ENCODE results near the gene INTS1.

The INTS1 gene

GRCh38 chr7:1502845-1503244 lies 1.3 kb downstream of the INTS1 start:
- no peak for DNase-seq

DNA sequence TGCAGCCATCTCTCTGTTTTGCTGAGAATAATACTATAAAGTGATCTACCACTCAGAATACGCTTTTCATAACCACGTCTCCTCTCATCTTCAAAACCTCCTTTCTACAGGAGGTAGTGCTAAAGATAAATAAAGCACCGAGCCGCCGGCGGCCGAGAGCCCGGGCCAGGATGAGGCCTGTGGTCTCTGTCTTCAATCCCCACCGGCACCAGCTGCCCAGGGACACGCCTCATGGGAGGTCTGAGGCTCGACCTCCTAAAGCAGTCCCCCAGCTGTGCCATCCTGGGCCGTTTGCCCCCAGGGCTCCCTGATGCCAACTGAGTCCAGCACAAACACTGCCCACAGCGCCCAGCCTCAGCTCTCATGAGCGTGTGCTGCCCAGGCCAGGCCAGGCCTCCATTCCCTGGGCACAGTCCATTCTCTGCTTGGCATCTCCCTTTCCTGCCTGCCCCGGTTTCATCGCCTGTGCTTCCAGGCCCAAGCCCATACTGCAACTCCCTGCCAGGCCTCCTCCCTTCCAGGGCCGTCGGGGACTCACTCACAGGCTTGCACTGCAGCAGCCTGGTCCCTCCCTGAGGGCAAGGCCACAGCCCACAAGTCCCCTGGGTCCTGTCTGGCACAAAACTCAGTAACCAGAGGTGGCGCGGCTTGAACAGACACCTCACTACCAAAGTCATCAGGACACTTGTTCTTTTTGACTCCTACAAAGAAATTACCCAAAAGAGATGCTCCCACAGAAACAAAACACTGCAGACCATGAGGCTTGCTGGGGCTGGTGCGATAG lies 2.5 kb downstream of the INTS1 start:
- no peak for DNase-seq

GRCh38 chr7:1500064-1500807 lies 4.0 kb downstream of the INTS1 start:
- no peak for DNase-seq

- no peak for DNase-seq
Measured at GRCh38 chr7:1499367-1500029, 4.7 kb downstream of the INTS1 start.

DNA sequence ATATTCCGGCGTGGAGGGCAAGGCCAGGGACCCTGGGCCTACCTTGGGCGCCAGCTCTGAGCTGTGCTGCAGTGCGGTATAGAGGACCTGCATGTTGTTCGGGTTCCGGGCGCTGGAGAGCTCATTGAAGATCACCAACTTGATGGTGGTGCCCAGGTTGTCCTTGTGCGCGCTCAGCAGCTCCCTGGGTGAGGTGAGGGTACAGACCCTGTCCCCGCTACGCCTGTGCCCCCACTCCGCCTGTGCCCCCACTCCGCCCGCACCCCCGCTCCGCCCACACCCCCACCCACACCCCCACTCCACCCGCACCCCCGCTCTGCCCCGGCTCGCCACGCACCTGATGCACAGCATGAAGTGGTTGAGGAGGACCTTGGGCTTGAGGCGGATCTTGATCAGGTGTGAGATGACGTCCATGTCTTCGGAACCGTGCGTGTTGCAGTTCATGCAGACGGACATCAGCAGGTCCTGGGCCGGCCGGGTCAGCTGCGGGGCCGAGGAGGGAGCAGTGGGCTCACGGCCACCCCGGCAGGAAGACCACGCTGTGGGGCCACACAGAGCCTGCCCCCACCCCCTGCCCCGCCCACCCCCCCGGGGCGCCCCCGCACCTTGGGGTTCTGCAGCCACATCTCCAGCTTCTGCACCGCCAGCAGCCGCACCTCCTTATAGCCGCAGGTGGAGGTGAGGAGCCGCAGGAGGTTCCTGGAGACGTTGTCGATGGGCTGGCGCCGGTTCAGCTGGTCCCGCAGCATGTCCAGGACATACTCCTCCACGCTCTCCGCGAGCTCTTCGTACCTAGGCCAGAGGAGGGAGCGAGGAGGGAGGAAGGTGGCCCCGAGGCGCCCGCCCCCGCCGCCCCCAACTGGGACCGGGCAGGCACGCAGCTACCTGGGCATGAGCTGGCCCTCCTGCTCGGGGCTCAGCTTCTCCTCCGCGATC lies 5.6 kb downstream of the INTS1 start:
- DNase-seq = no peak

- DNase-seq = no peak
Measured at GRCh38 chr7:1497293-1497927, 6.8 kb downstream of the INTS1 start.

- no peak for DNase-seq
Measured at GRCh38 chr7:1496531-1497292, 7.5 kb downstream of the INTS1 start.

DNA sequence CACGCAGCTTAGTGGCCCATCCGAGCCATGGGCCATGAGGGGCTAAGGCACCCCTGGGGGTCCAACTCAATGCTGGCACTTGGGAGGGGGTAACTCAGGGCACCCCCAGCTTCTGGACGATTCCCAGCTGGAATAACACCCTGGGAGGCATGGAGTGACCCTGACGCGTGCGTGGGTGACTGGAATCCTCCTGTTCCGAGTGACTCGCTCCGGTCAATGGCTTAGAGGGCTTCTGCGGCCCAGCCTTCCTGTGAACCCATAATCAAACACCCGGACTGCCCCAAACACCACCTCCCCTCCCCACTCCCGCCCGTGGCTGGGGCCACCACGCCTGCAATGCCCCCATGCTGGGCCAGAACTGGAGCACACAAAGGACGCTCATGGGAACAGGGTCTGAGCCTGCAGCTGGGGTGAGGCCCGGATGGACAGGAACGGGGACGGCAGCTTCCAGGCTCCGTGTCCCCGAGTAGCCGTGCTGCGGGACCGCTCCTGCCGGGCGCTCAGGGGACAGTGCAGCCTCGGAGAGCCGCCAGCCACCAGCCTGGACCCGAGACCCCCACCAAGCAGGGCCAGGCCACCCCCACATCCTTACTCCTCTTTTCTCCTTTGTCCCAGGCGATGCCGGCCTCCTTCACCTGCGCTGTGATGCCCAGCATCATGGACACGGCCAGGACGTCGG lies 8.5 kb downstream of the INTS1 start:
- DNase-seq = no peak

DNA sequence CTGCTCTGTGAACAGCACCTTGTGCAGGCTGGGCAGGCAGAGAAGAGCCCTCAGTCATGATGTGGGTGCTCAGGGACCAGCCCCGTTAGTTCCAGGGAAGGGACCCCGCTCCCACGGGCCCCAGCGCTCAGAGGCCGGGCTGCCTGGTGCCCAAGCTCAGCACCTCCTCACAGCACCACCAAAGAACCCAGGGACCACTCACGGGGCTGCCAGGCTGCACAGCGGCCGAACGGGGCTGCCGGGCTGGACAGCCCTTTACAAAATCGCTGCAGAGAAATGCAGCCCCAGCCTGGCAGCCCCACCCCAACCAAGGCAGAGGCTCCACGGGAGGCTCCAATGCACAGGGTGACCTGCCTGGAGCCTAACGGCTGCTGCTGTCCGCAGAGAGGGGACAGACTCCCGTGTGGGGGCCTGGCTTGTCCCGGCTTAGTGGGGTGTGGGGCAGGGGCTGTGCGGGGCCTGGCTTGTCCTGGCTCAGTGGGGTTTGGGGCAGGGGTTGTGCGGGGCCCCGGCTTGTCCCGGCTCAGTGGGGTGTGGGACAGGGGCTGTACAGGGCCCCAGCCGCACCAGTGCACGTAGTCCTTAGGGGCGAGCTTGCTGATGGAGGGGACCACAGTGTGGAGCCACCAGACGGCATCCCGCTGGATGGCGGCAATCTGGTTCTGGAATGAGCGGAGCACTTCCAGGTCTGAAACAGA lies 9.2 kb downstream of the INTS1 start:
- DNase-seq = no peak

GRCh38 chr7:1494447-1494846 lies 9.7 kb downstream of the INTS1 start:
- DNase-seq = no peak

- no peak for DNase-seq
Measured at GRCh38 chr7:1493571-1493970, 10.6 kb downstream of the INTS1 start.

DNA sequence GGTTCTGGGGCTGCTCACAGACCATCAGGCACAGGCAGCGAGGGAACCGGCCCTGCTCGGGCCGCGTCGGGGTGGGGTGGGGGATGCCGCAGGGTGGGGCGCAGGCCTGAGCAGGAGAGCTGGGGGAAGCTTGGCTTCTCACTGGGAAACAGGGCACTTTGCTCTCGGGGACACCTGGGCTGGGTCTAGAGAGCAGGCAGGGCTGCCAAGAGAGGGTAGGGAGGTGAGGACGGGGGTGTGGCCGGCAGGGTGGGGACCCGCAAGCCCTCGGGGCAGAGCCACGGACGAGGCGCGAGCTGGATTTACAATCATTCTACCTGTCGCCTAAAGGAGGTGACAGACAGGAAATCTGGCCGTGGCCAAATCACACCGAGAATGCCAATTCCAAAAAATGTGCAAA lies 11.1 kb downstream of the INTS1 start:
- DNase-seq = no peak

DNA sequence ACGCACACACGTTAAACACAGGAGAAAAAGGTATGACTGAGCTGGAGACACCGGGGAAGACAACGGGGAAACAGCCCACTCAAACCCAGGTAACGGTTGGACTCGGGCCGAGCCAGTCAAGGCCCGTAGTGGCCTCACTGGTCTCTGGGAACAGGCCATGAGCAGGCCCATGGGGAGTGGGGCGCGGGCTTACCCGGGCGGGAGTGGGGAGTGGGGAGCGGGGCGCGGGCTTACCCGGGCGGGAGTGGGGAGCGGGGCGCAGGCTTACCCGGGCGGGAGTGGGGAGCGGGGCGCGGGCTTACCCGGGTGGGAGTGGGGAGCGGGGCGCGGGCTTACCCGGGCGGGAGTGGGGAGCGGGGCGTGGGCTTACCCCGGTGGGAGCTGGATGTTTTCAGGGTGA lies 11.5 kb downstream of the INTS1 start:
- DNase-seq = no peak

- DNase-seq = no peak
Measured at GRCh38 chr7:1492221-1492620, 12.0 kb downstream of the INTS1 start.

DNA sequence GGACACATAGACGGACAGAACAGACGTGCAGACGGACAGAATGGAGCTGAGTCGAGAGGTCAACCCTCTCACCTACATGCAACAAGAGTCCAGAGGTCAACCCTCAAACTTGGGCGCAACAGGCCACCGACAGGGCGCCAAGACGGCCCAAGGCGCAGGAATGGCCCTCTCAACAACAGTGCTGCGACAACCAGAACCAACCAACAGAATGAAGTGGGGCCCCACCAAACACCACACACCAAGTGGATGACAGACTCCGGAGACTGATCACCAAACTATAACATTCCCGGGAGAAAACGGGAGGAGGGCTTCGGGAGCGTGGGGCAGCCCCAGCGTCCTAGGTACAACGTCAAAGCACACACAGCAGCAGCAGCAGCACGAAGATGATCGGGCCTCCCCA lies 13.4 kb downstream of the INTS1 start:
- no peak for DNase-seq

DNA sequence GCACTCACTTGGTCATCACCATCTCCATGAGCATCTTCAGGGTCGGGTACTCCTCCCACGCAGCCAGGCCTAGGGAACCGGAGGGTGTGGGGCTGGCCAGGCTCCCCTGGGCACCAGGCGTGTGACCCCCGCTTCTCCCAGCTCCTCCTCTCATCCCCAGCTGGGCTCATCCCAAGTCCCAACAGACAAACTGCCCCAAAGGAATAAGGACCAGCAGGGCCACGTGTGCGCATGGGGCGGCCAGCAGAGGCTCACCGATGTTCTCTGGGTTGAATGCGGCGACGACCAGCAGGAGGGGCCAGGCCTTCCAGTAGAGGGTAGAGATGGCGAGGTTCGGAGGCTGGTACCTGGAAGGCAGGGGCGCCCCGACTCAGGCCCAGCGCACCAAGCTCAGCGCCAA lies 14.9 kb downstream of the INTS1 start:
- DNase-seq = no peak

DNA sequence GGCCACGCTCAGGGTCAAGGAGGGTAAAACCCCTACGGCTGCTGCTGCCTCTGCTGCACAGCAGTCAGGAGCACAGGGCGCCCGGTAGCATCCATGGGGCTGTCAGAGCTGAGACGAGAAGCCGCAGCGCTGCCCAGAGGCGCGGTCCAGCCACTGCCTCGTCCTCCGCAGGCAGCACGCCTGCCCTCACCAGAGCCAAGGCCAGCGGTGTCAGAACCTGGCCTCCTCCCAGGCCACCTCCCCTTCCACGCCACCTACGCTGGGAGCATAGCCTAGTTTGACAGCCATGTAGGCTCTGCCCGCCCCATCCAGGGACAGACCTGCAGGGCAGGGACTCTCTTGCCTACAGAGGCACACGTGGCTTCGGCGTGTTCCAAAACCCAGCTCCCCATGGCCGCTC lies 16.2 kb downstream of the INTS1 start:
- DNase-seq = no peak

DNA sequence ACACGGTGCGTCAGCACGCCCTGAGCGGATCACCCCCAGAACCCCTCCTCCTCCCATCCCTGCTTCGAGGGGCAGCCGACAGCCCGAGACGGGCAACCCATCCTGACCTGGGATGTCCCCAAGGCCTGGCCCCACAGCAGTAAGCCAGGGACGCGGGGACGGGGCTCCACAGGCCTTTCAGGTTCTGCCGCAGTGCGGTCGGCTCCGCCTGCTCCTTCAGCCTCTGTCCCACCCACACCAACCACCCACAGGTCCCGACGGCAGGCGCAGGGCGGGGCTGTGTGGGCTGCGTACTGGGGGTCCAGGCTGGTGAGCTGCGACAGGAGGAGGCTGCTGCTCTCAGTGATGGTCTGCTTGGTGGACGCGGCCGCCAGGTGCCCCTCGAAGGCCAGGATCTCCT lies 16.7 kb downstream of the INTS1 start:
- no peak for DNase-seq

DNA sequence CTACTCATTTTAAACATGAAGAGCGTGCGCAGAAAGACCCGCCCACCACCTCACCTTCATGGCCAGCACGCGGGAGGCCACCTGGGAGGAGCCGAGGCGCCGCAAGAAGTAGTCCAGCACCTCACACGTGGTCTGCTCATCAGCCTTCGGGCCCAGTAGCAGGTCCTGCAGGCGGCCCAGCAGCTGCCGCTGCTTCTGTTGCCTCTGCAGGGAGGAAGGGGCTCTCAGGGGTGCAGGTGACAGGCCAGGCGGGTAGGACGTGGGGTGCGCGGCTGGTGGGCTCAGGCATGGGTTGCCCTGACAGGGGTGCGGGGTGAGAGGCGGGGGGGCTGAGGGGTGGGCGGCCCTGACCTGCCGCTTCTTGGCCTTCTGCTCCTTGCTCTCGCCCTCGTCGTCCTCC lies 17.6 kb downstream of the INTS1 start:
- no peak for DNase-seq

- no peak for DNase-seq
Measured at GRCh38 chr7:1485156-1485555, 19.0 kb downstream of the INTS1 start.

All from CD4-positive, alpha-beta T cell treated with Interleukin-4 for 1 hour (primary cell).